Trophoblast cell (in vitro differentiated cells and primary cell): ENCODE results near the gene EVPL.
"Not testable (repeated sequence)": the region's sequence is repeated elsewhere in the genome, so short reads cannot be mapped to it uniquely, and the experiment has no call there.

ENCODE experiments used
- DNase-seq, 2 donors: peaks; one replicate each; pipeline ENCODE4 v3.0.0-alpha.2; 2016
- H2AFZ ChIP-seq: 2 replicates; pipeline ENCODE4 v1.6.1; 2013; ENCODE audit warnings: low read length, moderate library complexity, mild to moderate bottlenecking; ENCODE audit not compliant: insufficient read depth, poor library complexity
- H2AK5ac ChIP-seq: 2 replicates; pipeline ENCODE4 v1.6.1; 2013; ENCODE audit warnings: mild to moderate bottlenecking, low read length
- H2BK120ac ChIP-seq: 2 replicates; pipeline ENCODE4 v1.6.1; 2013; ENCODE audit warnings: low read length, mild to moderate bottlenecking, moderate library complexity; ENCODE audit not compliant: insufficient read depth, poor library complexity
- H2BK12ac ChIP-seq: 2 replicates; pipeline ENCODE4 v1.6.1; 2013; ENCODE audit warnings: mild to moderate bottlenecking, low read length, moderate library complexity
- H2BK5ac ChIP-seq: 2 replicates; pipeline ENCODE4 v1.6.1; 2013; ENCODE audit warnings: low read length, low read depth, moderate library complexity, mild to moderate bottlenecking; ENCODE audit not compliant: poor library complexity
- H3K14ac ChIP-seq: 2 replicates; pipeline ENCODE4 v1.6.1; 2013; ENCODE audit warnings: mild to moderate bottlenecking, low read length
- H3K18ac ChIP-seq: 2 replicates; pipeline ENCODE4 v1.6.1; 2013; ENCODE audit warnings: mild to moderate bottlenecking, low read length
- H3K23ac ChIP-seq: 2 replicates; pipeline ENCODE4 v1.6.1; 2013; ENCODE audit warnings: low read length
- H3K27ac ChIP-seq: 2 replicates; pipeline ENCODE4 v1.5.1; 2013; ENCODE audit warnings: low read depth, mild to moderate bottlenecking, inconsistent platforms, low read length, moderate library complexity
- H3K27me3 ChIP-seq: 2 replicates; pipeline ENCODE4 v1.6.1; 2013; ENCODE audit warnings: inconsistent platforms, mild to moderate bottlenecking, low read length, moderate library complexity; ENCODE audit not compliant: insufficient read depth
- H3K36me3 ChIP-seq, 2 experiments: 1 replicate in 1 of 2; 2 replicates in 1 of 2; pipeline ENCODE4 v1.6.1; 2013; ENCODE audit warnings: low read length in 2 of 2, mild to moderate bottlenecking in 2 of 2, moderate library complexity in 1 of 2; ENCODE audit not compliant: insufficient read depth in 2 of 2, control insufficient read depth in 1 of 2
- H3K4ac ChIP-seq: 2 replicates; pipeline ENCODE4 v1.6.1; 2013; ENCODE audit warnings: low read depth, mild to moderate bottlenecking, low read length, moderate library complexity
- H3K4me1 ChIP-seq, 2 experiments: 1 replicate in 1 of 2; 2 replicates in 1 of 2; pipeline ENCODE4 v1.6.1; 2013; ENCODE audit warnings: low read length in 2 of 2, mild to moderate bottlenecking in 2 of 2, moderate library complexity in 1 of 2; ENCODE audit not compliant: insufficient read depth in 2 of 2, control insufficient read depth in 1 of 2
- H3K4me2 ChIP-seq: 2 replicates; pipeline ENCODE4 v1.6.1; 2013; ENCODE audit warnings: inconsistent platforms, mild to moderate bottlenecking, low read length, moderate library complexity
- H3K4me3 ChIP-seq: 2 replicates; pipeline ENCODE4 v1.5.1; 2013; ENCODE audit warnings: mild to moderate bottlenecking, low read depth, low read length, inconsistent platforms
- H3K79me1 ChIP-seq: one replicate; pipeline ENCODE4 v1.6.1; 2013; ENCODE audit warnings: low read length
- H3K79me2 ChIP-seq: 2 replicates; pipeline ENCODE4 v1.6.1; 2013; ENCODE audit warnings: low read length, mild to moderate bottlenecking; ENCODE audit not compliant: control insufficient read depth, insufficient read depth, poor library complexity
- H3K9ac ChIP-seq: 2 replicates; pipeline ENCODE4 v1.6.1; 2013; ENCODE audit warnings: mild to moderate bottlenecking, low read length
- H3K9me3 ChIP-seq: 2 replicates; pipeline ENCODE4 v1.6.1; 2013; ENCODE audit warnings: low read depth, mild to moderate bottlenecking, control low read depth, inconsistent platforms, low read length; ENCODE audit not compliant: insufficient read depth
- H4K12ac ChIP-seq: 2 replicates; pipeline ENCODE4 v1.6.1; 2013; ENCODE audit warnings: low read depth, mild to moderate bottlenecking, low read length, moderate library complexity
- H4K8ac ChIP-seq: 2 replicates; pipeline ENCODE4 v1.6.1; 2013; ENCODE audit warnings: low read depth, mild to moderate bottlenecking, low read length, moderate library complexity
- H4K91ac ChIP-seq: one replicate; pipeline ENCODE4 v1.6.1; 2013; ENCODE audit warnings: low read depth, mild to moderate bottlenecking, low read length, moderate library complexity
- WGBS: extraction: QIAGEN DNeasy Blood & Tissue Kit; methylation state at CpG from one replicate; pipeline ENCODE4 v1.1.7; 2013; ENCODE audit warnings: missing lambda C conversion rate; ENCODE audit not compliant: insufficient read length, insufficient coverage; ENCODE audit errors: extremely low coverage; 5-methylcytosine and 5-hydroxymethylcytosine counted together

Gene EVPL

GRCh38 chr17:76048711-76049110, 21.6 kb upstream of the EVPL start:
- Histone ChIP-seq H4K12ac (no peak overlapping the region), H3K18ac (no peak overlapping the region), H3K9me3 (no peaks in the 10 kb centered on the region), H2AK5ac (no peak overlapping the region), H3K4me2 (no peak overlapping the region), H3K27me3 (no peaks in the 10 kb centered on the region), H3K14ac (no peak overlapping the region), H2BK120ac (no peak overlapping the region), H3K27ac (no peak overlapping the region), H3K79me1 (peaks cover under 1% of the 10 kb centered on the region), H2AFZ (no peak overlapping the region), H2BK12ac (no peak overlapping the region), H3K36me3 (peaks cover 65 to 76% of the 10 kb centered on the region in 2 experiments), H3K4me3 (no peak overlapping the region), H3K4me1 (peaks cover 0 to 8% of the 10 kb centered on the region in 2 experiments), H3K4ac (no peak overlapping the region), H4K91ac (no peak overlapping the region), H3K23ac (no peak overlapping the region), H4K8ac (no peak overlapping the region), H2BK5ac (no peak overlapping the region), H3K79me2 (no peaks in the 10 kb centered on the region), H3K9ac (no peak overlapping the region)
- peak; percentile 30 to 66 for DNase-seq
- WGBS: no CpG with 5 or more reads among the region's 9 CpGs

- Histone ChIP-seq H3K36me3 (peaks cover 68 to 80% of the 10 kb centered on the region in 2 experiments), H3K14ac (no peak overlapping the region), H4K12ac (no peak overlapping the region), H2BK120ac (no peak overlapping the region), H3K9ac (no peak overlapping the region), H3K9me3 (no peaks in the 10 kb centered on the region), H3K4ac (no peak overlapping the region), H3K79me1 (no peaks in the 10 kb centered on the region), H3K79me2 (no peaks in the 10 kb centered on the region), H2AFZ (no peak overlapping the region), H3K27ac (no peak overlapping the region), H3K23ac (no peak overlapping the region), H3K27me3 (no peaks in the 10 kb centered on the region), H4K8ac (no peak overlapping the region), H2AK5ac (no peak overlapping the region), H2BK12ac (no peak overlapping the region), H4K91ac (no peak overlapping the region), H3K4me2 (no peak overlapping the region), H3K4me1 (peaks cover 0 to 3% of the 10 kb centered on the region in 2 experiments), H2BK5ac (no peak overlapping the region), H3K4me3 (no peak overlapping the region), H3K18ac (no peak overlapping the region)
- no peak for DNase-seq
- no CpG with 5 or more reads among the region's 9 CpGs for WGBS
These were observed 21.0 kb upstream of the EVPL start for GRCh38 chr17:76048025-76048605.

- Histone ChIP-seq H3K4me3 (no peak overlapping the region), H4K91ac (no peak overlapping the region), H2BK5ac (no peak overlapping the region), H2BK12ac (no peak overlapping the region), H4K8ac (no peak overlapping the region), H3K18ac (no peak overlapping the region), H3K14ac (no peak overlapping the region), H3K23ac (no peak overlapping the region), H2AK5ac (no peak overlapping the region), H3K27ac (no peak overlapping the region), H3K4me2 (no peak overlapping the region), H3K36me3 (peaks cover 74 to 86% of the 10 kb centered on the region in 2 experiments), H3K4me1 (no peaks in the 10 kb centered on the region), H2AFZ (no peak overlapping the region), H3K79me2 (no peaks in the 10 kb centered on the region), H3K4ac (no peak overlapping the region), H3K9ac (no peak overlapping the region), H3K79me1 (no peaks in the 10 kb centered on the region), H4K12ac (no peak overlapping the region), H3K9me3 (no peaks in the 10 kb centered on the region), H3K27me3 (no peaks in the 10 kb centered on the region), H2BK120ac (no peak overlapping the region)
- no peak for DNase-seq
- no CpG with 5 or more reads among the region's 8 CpGs for WGBS
These were observed 19.0 kb upstream of the EVPL start for GRCh38 chr17:76046064-76046463.

- not testable (repeated sequence) for DNase-seq, H3K79me1 ChIP-seq, H3K4me1 ChIP-seq, H3K4me3 ChIP-seq, H3K23ac ChIP-seq, H3K14ac ChIP-seq, H4K8ac ChIP-seq, H2BK120ac ChIP-seq, H2BK12ac ChIP-seq, H4K91ac ChIP-seq, H3K4ac ChIP-seq, H2AFZ ChIP-seq, H3K79me2 ChIP-seq, H3K4me2 ChIP-seq, H2BK5ac ChIP-seq, H3K27ac ChIP-seq, H2AK5ac ChIP-seq, H4K12ac ChIP-seq, H3K18ac ChIP-seq, H3K9me3 ChIP-seq, H3K9ac ChIP-seq, H3K27me3 ChIP-seq
- no CpG with 5 or more reads among the region's 11 CpGs for WGBS
- peaks cover 76 to 86% of the 10 kb centered on the region in 2 experiments for H3K36me3 ChIP-seq
These were observed 17.4 kb upstream of the EVPL start for GRCh38 chr17:76044475-76045007.
